ENCODE results near the gene MAP3K21.

- TF ChIP-seq GLIS3 (CRISPR knock-in tag; IDR thresholded peaks at IDR 0.05) = no peak
- TF ChIP-seq ZNF70 (CRISPR knock-in tag; IDR thresholded peaks at IDR 0.05) = no peak
- TF ChIP-seq TOX (CRISPR knock-in tag; IDR thresholded peaks at IDR 0.05; ENCODE audit: borderline replicate concordance) = no peak
- TF ChIP-seq ZFP30 (CRISPR knock-in tag; IDR thresholded peaks at IDR 0.05) = no peak
- no peak for TF ChIP-seq ZFP3 (CRISPR knock-in tag; IDR thresholded peaks at IDR 0.05)
- TF ChIP-seq CREB5 (CRISPR knock-in tag; IDR thresholded peaks at IDR 0.05; ENCODE audit: low read depth) = no peak
- no peak for TF ChIP-seq PATZ1 (CRISPR knock-in tag; IDR thresholded peaks at IDR 0.05; ENCODE audit: borderline replicate concordance)
- no peak for TF ChIP-seq OSR1 (CRISPR knock-in tag; IDR thresholded peaks at IDR 0.05)
- no peak for TF ChIP-seq ZC3H10 (CRISPR knock-in tag; IDR thresholded peaks at IDR 0.05)
- TF ChIP-seq RARB (CRISPR knock-in tag; IDR thresholded peaks at IDR 0.05) = no peak
- no peak for TF ChIP-seq ESRRG (CRISPR knock-in tag; IDR thresholded peaks at IDR 0.05)
- TF ChIP-seq SNAI2 (CRISPR knock-in tag; IDR thresholded peaks at IDR 0.05) = no peak
Measured at GRCh38 chr1:233289676-233290075, 37.8 kb upstream of the MAP3K21 start.

Measured in SK-N-SH treated with all-trans-retinoic acid at 6 μM for 48 hours (cell line).